Liver (tissue), 9 donors: Measurements from ENCODE around the gene KRT6B. TPM values are rescaled to one million over a fixed set of nuclear protein-coding genes. Genes with fewer than 3 reads are reported as not detected.

Experiments
- DNase-seq: peaks from one replicate; pipeline ENCODE4 v3.0.0-alpha.2; 2017; ENCODE audit warnings: low spot score
- H3K27ac ChIP-seq, 2 donors: one replicate each; pipeline ENCODE4 v1.7.0; 2013; ENCODE audit warnings: inconsistent platforms in 2 of 2, low read length in 2 of 2, control low read depth in 1 of 2, low read depth in 1 of 2, mild to moderate bottlenecking in 1 of 2
- H3K27me3 ChIP-seq, 4 donors: one replicate each; pipeline versions ENCODE4 v1.6.1 to v1.7.0; 2013; ENCODE audit warnings: low read length in 3 of 4, inconsistent platforms in 1 of 4, mild to moderate bottlenecking in 1 of 4, moderate library complexity in 1 of 4; ENCODE audit not compliant: control insufficient read depth in 4 of 4, insufficient read depth in 4 of 4
- H3K36me3 ChIP-seq, 4 donors: one replicate each; pipeline versions ENCODE4 v1.6.1 to v1.7.0; 2013; ENCODE audit warnings: low read length in 3 of 4, mild to moderate bottlenecking in 3 of 4, low read depth in 1 of 4, moderate library complexity in 1 of 4; ENCODE audit not compliant: control insufficient read depth in 4 of 4, insufficient read depth in 3 of 4
- H3K4me1 ChIP-seq, 4 donors: one replicate each; pipeline versions ENCODE4 v1.6.1 to v1.7.0; 2013; ENCODE audit warnings: low read length in 3 of 4, mild to moderate bottlenecking in 3 of 4, moderate library complexity in 1 of 4; ENCODE audit not compliant: control insufficient read depth in 4 of 4, insufficient read depth in 4 of 4
- H3K4me3 ChIP-seq, 3 donors: one replicate each; pipeline versions ENCODE4 v1.6.1 to v1.7.0; 2013; ENCODE audit warnings: low read length in 3 of 3, control low read depth in 1 of 3, low read depth in 1 of 3, mild to moderate bottlenecking in 1 of 3
- H3K9ac ChIP-seq, 2 donors: one replicate each; pipeline ENCODE4 v1.7.0; 2013; ENCODE audit warnings: low read length in 2 of 2, mild to moderate bottlenecking in 2 of 2, moderate library complexity in 2 of 2, control low read depth in 1 of 2, low read depth in 1 of 2
- H3K9me3 ChIP-seq, 4 donors: one replicate each; pipeline versions ENCODE4 v1.6.1 to v1.7.0; 2013; ENCODE audit warnings: low read length in 3 of 4; ENCODE audit not compliant: control insufficient read depth in 4 of 4
- ATF3 ChIP-seq: IDR thresholded peaks from 2 replicates; pipeline ENCODE4 v1.6.1; 2016; ENCODE audit warnings: antibody characterized with exemption
- CTCF ChIP-seq: fragments of 150-350 bp; IDR thresholded peaks from 2 replicates; pipeline ENCODE4 v1.5.1; 2017; ENCODE audit warnings: improper control_type of control experiment, low read depth, low read length; ENCODE audit not compliant: missing input control
- EGR1 ChIP-seq, 2 donors: IDR thresholded peaks; 2 replicates each; pipeline ENCODE4 v1.6.1; 2016 to 2018; ENCODE audit warnings: antibody characterized with exemption in 2 of 2, low read depth in 2 of 2
- FOXA1 ChIP-seq: IDR thresholded peaks from 2 replicates; pipeline ENCODE4 v1.6.1; 2016; ENCODE audit warnings: antibody characterized with exemption
- FOXA2 ChIP-seq: IDR thresholded peaks from 2 replicates; pipeline ENCODE4 v1.6.1; 2016; ENCODE audit warnings: antibody characterized with exemption
- GABPA ChIP-seq, 2 donors: IDR thresholded peaks in 1 of 2; conservative IDR thresholded peaks in 1 of 2; 2 replicates each; pipeline ENCODE4 v1.6.1; 2016; ENCODE audit warnings: antibody characterized with exemption in 2 of 2, mild to moderate bottlenecking in 1 of 2, moderate library complexity in 1 of 2
- HNF4A ChIP-seq, 2 donors: conservative IDR thresholded peaks; 2 replicates each; pipeline ENCODE4 v1.6.1; 2016; ENCODE audit warnings: antibody characterized with exemption in 2 of 2, mild to moderate bottlenecking in 2 of 2
- HNF4G ChIP-seq: IDR thresholded peaks from 2 replicates; pipeline ENCODE4 v1.6.1; 2016; ENCODE audit warnings: antibody characterized with exemption
- JUND ChIP-seq, 2 donors: IDR thresholded peaks; 2 replicates each; pipeline ENCODE4 v1.6.1; 2016; ENCODE audit warnings: antibody characterized with exemption in 2 of 2
- MAX ChIP-seq: IDR thresholded peaks from 2 replicates; pipeline ENCODE4 v1.6.1; 2016; ENCODE audit warnings: antibody characterized with exemption
- NR2F2 ChIP-seq: IDR thresholded peaks from 2 replicates; pipeline ENCODE4 v1.6.1; 2016; ENCODE audit warnings: antibody characterized with exemption
- RAD21 ChIP-seq, 2 donors: IDR thresholded peaks; 2 replicates each; pipeline ENCODE4 v1.6.1; 2016; ENCODE audit warnings: antibody characterized with exemption in 2 of 2, mild to moderate bottlenecking in 2 of 2
- REST ChIP-seq: IDR thresholded peaks from 2 replicates; pipeline ENCODE4 v1.6.1; 2016; ENCODE audit warnings: antibody characterized with exemption, mild to moderate bottlenecking
- RXRA ChIP-seq, 2 donors: IDR thresholded peaks; 2 replicates each; pipeline ENCODE4 v1.6.1; 2017 to 2018; ENCODE audit warnings: antibody characterized with exemption in 2 of 2, mild to moderate bottlenecking in 1 of 2
- SP1 ChIP-seq: IDR thresholded peaks from 2 replicates; pipeline ENCODE4 v1.6.1; 2018; ENCODE audit warnings: antibody characterized with exemption, mild to moderate bottlenecking
- TAF1 ChIP-seq: conservative IDR thresholded peaks from 2 replicates; pipeline ENCODE4 v1.6.1; 2016; ENCODE audit warnings: antibody characterized with exemption, mild to moderate bottlenecking
- YY1 ChIP-seq: IDR thresholded peaks from 2 replicates; pipeline ENCODE4 v1.6.1; 2016; ENCODE audit warnings: antibody characterized with exemption, mild to moderate bottlenecking
- ZBTB33 ChIP-seq: IDR thresholded peaks from 2 replicates; pipeline ENCODE4 v1.6.1; 2016; ENCODE audit warnings: antibody characterized with exemption
- WGBS: extraction: QIAGEN DNeasy Blood & Tissue Kit; methylation state at CpG from one replicate; pipeline ENCODE4 v1.1.7; 2013; 5-methylcytosine and 5-hydroxymethylcytosine counted together
- polyA plus RNA-seq, 2 donors: library from polyadenylated mRNA; stranded (reverse) in 1 of 2; unstranded in 1 of 2; fragments of 200-250 nt in 1 of 2; fragments of >200 nt in 1 of 2; fragmentation: Nextera tagmentation in 1 of 2; extraction: Ambion mirVana in 1 of 2; gene quantifications; one replicate each; pipeline versions ENCODE4 v1.2.1 to v1.2.3, GENCODE V29; 2013 to 2015
- total RNA-seq, 2 donors: library from RNA; depleted of rRNA; stranded (reverse); fragments of >200 nt; gene quantifications; one replicate each; pipeline ENCODE4 v1.2.3, GENCODE V29; 2014
- donor health status: healthy.
- donor health status: healthy.
- donor health status: healthy.
- donor health status: healthy.
- donor health status: healthy.

Gene KRT6B
- total and polyA plus RNA-seq, 4 donors: 0.23 TPM; not detected in 3

- WGBS: 88% methylated on average over 4 of the region's 4 CpGs
- no peak overlapping the region for H3K4me3 ChIP-seq
Observed at GRCh38 chr12:52401926-52402325, 50.0 kb downstream of the KRT6B start.

More at GRCh38 chr12:52401926-52402325, 50.0 kb downstream of the KRT6B start:
- TF ChIP-seq NR2F2: no peak
- no peak for TF ChIP-seq EGR1 (IDR thresholded peaks at IDR 0.05; ENCODE audit: low read depth in 2 of 2)
- no peak for TF ChIP-seq JUND (IDR thresholded peaks at IDR 0.05)
- no peak for TF ChIP-seq SP1
- TF ChIP-seq RAD21 (IDR thresholded peaks at IDR 0.05): no peak
- no peak for TF ChIP-seq HNF4G
- no peak for TF ChIP-seq MAX
- no peak for TF ChIP-seq YY1
- TF ChIP-seq REST: no peak
- no peak for TF ChIP-seq FOXA2
- no peak for TF ChIP-seq TAF1
- no peak for TF ChIP-seq ATF3
- TF ChIP-seq CTCF: no peak
- no peak for TF ChIP-seq GABPA (IDR thresholded peaks at IDR 0.05 in 1 of 2, conservative IDR thresholded peaks at IDR 0.05 in 1 of 2)
- no peak for TF ChIP-seq FOXA1
- TF ChIP-seq ZBTB33: no peak
- no peak for TF ChIP-seq RXRA (IDR thresholded peaks at IDR 0.05)
- no peak for TF ChIP-seq HNF4A (conservative IDR thresholded peaks at IDR 0.05)
- Histone ChIP-seq H3K36me3 (no peaks in the 10 kb centered on the region), H3K27me3 (no peaks in the 10 kb centered on the region), H3K4me1 (no peaks in the 10 kb centered on the region), H3K27ac (no peak overlapping the region), H3K9me3 (no peaks in the 10 kb centered on the region), H3K9ac (no peak overlapping the region)
- no peak for DNase-seq
